Measurements from ENCODE around the gene NOSIP.

DNA sequence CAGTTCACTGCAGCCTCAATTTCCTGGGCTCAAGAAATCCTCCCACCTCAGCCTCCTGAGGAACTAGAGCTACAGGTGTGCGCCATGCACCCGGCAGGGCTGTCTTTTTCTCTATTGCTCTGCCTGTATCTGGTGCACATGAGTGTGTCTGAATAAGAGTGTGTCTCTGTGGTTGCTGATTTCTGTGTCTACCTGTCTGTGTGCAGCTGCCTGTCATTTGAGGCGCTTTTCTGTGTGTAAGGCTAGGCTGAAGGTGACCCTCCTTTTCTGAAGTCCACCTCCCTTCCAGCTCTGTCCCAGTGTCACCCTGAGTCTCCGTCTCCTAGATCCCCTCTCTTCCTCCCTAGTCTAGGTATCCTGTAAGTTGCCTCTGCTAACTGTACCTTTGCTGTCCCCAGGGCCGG is 9.1 kb upstream of the NOSIP start:
- no peak for TF ChIP-seq GATA2 (IDR thresholded peaks at IDR 0.05; ENCODE audit: low read depth, low read length)
- TF ChIP-seq GATA3 (IDR thresholded peaks at IDR 0.05; ENCODE audit: low read depth, low read length), result no peak

Measured in SH-SY5Y (cell line).